GM21390 (cell line): ENCODE results near the gene ZC3H7B.
A peak's percentile ranks its signal among the peaks of the same experiment; 100 is the strongest.
"Not testable (repeated sequence)": the region's sequence is repeated elsewhere in the genome, so short reads cannot be mapped to it uniquely, and the experiment has no call there.

Experiments used
- ATAC-seq: cut with Tn5 transposase; IDR thresholded peaks from one replicate; pipeline ENCODE4 v1.9.1; 2021; ENCODE audit not compliant: unreplicated experiment

The ZC3H7B gene

GRCh38 chr22:41377846-41378245 is 76.5 kb downstream of the ZC3H7B start:
- no peak for ATAC-seq

DNA sequence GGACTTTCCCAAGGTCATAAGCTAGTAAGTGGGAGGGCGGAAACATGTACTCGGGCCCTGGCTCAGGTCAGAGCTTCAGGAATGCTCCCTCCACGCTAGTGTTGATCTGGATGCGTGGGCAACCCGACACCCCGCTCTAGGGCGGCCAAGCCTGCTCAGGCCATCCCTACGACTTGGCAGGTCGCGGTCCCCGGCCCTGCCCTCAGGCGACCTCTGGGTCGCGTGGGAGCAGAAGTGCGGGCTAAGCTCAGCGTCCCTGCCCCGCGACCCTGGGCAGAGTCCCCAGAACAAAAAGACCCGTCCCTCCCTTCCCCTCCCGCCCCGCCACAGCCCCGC is 79.6 kb downstream of the ZC3H7B start:
- ATAC-seq = peak; percentile 4

DNA sequence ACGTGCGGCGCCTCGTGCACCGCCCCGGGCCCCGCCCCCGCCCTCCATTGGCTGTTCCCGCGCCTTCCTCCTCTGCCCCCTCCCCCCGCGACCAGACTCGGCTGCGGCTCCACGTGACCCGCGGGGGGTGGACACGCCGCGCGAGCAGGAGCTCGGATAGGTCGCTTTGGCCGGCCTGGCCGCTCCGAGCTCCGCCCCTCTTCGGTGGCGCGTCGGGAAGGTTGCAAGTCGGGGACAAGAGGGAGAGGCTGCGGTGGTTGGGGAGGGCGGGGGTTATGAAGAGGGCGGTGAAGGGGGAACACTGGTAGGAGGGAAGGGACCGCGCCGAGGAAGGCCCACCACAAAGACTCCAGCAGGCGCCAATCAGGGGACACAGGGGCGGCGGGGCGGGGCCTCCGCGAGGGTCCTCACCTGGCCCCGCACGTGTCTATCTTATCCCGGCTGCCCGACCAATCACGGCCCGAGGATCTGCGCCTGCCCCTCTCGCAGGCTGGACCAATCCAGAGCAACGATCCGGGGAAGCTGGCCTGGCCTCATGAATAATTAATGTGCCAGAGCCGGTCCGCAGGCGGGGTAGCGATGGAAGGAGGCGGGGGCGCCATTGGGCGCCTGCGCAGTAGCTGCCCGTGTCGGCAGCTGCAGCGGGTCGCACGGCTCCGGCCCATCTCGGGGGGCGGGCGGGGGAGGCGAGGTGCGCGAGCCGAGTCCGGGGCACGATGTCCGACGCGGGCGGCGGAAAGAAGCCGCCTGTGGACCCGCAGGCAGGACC is 80.2 kb downstream of the ZC3H7B start, which contains the start of gene TEF:
TSS of gene TEF (plus strand) at position 614 of the 769 bp plus-strand sequence. CDS start at position 717, 103 bp downstream.
- peak; percentile 85 for ATAC-seq

GRCh38 chr22:41382098-41382578 is 80.8 kb downstream of the ZC3H7B start:
- peak; percentile 33 for ATAC-seq

GRCh38 chr22:41382610-41383009 is 81.3 kb downstream of the ZC3H7B start:
- ATAC-seq = no peak

DNA sequence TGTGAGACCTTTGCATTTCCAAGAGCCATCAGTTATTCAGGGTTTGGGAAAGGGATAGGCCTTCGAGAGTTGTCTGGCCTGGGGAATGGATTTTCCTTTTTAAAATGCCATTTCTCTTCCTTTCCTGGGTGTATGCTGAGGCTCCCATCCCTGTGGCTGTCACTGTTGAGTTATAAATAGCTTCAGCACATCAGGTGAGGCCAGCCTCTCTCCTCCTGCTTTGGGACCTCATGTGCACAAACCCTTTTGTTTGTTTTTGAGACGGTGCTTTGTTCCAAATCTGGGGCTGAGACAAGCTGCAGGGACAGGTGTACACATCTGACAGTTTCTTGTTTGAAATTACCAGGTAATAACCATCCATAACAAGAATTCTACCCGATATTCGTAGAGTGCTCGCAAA is 81.8 kb downstream of the ZC3H7B start:
- ATAC-seq = no peak

GRCh38 chr22:41384128-41384527 is 82.8 kb downstream of the ZC3H7B start:
- no peak for ATAC-seq

DNA sequence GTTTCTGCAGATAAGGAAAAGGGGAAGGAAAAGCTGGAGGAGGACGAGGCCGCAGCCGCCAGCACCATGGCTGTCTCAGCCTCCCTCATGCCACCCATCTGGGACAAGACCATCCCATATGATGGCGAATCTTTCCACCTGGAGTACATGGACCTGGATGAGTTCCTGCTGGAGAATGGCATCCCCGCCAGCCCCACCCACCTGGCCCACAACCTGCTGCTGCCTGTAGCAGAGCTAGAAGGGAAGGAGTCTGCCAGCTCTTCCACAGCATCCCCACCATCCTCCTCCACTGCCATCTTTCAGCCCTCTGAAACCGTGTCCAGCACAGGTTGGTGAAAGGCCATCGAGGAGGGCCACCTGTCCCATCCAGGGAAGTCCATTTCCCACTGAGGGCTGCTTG is 86.0 kb downstream of the ZC3H7B start:
- no peak for ATAC-seq

DNA sequence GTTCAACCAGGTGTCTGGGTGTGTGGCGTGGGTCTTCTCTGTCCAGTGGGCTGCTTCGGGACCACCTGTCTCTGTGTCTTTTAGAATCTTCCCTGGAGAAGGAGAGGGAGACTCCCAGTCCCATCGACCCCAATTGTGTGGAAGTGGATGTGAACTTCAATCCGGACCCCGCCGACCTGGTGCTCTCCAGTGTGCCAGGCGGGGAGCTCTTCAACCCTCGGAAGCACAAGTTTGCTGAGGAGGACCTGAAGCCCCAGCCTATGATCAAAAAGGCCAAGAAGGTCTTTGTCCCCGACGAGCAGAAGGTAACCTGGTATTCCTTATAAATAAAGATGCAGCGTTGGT is 92.7 kb downstream of the ZC3H7B start:
- no peak for ATAC-seq

GRCh38 chr22:41395531-41396240 is 94.4 kb downstream of the ZC3H7B start:
- ATAC-seq = no peak

DNA sequence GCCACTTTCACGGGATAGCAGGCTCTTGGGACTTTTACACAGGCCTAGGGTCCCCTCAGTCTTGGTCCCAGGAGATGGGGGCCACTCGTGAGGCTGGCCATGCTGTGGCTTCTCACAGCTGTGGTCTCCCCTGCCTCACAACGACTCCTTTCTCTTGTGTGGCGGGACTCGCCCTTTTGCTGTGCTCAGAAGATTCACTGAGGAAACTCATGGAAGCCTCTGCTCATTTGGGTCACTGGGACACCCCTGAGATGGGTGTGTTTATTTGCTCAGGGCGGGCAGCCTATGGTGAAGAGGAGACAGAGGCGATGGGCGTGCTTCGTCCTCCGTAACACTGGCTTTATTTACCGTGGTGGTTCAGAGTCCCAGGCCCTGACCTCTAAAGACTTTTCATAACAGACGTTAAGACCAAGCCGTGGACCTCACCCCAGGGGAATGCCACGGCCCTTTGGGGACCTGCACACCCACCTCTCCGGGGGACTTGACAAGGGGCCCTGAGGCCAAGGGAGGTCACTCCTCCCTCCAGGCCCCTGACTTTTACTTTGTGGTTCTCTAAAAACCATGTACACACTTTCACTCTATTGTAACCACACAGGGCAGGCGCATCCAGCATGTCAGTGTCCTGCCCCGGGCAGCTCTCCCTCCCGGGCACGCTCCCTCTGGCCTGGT is 96.0 kb downstream of the ZC3H7B start:
- no peak for ATAC-seq

DNA sequence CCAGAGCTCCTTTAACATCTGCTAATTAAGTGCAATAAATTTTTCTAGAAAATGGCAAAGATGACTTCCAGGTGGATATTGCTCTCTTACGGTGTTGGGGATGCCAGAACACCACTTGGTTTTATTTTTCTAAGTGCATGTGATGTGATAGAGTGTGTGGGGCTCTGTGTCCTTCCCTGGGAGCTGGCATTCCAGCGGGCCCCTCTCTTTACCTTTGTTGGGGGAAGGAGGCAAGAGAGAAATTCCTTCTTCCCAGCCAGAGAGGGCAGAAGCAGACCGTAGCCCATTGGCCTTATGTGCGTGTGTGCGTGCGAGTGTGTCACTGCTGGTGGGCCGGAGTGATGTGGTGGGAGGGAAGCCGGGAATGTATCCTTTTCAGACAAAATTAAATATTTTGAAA is 97.6 kb downstream of the ZC3H7B start:
- ATAC-seq = no peak

DNA sequence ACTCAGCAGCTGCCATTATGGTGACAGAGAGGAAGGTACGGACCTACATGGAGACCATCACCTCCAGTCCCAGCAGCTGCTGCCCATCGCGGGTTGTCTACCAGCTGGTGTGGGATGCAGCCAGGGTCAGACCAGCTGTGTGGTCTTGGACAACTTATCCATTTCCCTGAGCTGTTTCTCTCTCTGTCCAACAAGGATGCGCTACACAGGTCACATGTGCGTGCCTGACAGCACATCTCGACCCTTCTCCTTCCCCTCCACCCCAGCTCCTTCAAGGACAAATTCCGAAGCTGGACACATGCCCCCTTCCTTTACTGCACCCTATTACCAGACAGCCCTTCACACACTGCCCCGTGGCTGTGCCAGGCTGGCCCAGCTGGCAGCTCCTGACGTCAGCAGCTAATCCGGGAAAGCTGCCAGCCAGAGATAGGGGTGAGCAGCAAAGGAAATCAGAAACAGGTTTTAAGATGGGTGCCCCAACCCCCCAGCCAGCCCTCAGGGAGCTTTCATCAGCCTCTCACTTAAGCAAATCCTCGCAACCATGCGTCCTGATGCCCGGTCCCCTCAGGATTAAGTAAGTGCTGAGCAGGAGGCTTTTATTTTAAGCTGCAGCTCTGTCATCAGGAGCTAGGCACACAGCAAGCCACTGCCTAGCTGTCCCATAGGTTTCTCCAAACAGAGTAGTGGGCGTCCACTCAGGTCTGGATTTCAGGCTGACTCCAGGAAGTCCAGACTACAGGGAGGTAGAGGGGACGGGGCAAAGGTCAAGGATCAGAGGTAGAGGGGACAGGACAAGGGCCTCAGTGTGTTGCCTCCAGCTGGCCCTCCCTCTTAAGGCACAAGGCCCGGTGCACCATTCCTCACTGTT is 100.7 kb downstream of the ZC3H7B start:
- no peak for ATAC-seq

GRCh38 chr22:41402851-41403250 is 101.5 kb downstream of the ZC3H7B start:
- ATAC-seq = not testable (repeated sequence)

- ATAC-seq = peak; percentile 86
These were observed 102.4 kb downstream of the ZC3H7B start for GRCh38 chr22:41403532-41404318.

GRCh38 chr22:41405588-41405987 is 104.3 kb downstream of the ZC3H7B start:
- ATAC-seq = no peak

DNA sequence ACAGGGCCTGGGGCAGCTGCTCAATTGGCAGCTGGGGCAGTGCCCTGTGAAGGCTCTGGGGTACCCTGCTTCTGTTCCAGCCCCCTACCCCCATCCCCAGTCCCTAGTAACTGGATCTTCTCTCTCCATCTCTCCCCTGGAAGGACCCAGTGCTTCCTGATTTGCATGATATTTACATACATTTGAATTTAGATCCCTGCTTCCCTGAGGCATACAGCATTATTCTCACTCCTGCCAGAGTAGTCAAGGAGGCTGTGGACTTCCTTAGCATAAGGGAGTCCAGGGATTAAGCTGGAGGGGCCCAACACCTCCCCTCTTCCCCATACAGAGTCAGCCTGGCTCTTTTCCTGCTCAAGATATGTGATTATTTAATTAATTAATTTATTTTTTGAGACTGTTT is 105.1 kb downstream of the ZC3H7B start:
- ATAC-seq = no peak

DNA sequence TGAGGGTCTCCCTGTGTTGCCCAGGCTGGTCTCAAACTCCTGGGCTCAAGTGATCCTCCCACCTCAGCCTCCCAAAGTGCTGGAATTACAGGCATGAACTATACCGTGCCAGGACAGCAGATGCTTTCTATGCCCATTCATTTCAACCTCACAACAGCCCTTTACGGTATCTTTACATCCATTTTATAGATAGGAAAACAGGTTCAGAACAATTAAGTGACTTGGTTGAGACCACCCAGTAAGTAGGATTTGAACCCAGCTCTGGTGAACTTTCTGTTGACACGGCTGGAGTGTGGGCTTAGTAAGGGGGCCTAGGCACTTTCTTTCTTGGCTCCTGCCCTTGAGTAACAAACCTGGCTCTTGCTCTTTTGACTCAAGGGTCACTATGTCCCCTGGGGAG is 106.1 kb downstream of the ZC3H7B start:
- no peak for ATAC-seq

DNA sequence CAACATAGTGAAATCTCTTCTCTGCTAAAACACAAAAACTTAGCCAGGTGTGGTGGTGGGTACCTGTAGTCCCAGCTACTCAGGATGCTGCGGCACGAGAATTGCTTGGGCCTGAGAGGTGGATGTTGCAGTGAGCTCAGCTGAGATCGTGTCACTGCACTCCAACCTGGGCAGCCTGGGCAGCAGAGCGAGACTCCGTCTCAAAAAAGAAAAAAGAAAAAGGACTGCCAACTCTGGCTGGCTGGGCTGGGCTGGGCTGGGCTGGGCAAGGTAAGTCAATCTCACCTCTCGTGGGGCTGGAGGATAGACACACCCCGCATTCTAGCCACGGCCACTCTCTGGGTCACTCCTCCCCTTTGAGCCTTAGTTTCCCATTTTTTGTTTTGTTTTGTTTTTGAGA is 107.3 kb downstream of the ZC3H7B start:
- ATAC-seq = no peak
